GM18861 (cell line): ENCODE data around the gene MAPK11.

Source experiments
- ATAC-seq: cut with Tn5 transposase; IDR thresholded peaks from one replicate; pipeline ENCODE4 v1.9.1; 2021; ENCODE audit not compliant: unreplicated experiment

MAPK11 gene

DNA sequence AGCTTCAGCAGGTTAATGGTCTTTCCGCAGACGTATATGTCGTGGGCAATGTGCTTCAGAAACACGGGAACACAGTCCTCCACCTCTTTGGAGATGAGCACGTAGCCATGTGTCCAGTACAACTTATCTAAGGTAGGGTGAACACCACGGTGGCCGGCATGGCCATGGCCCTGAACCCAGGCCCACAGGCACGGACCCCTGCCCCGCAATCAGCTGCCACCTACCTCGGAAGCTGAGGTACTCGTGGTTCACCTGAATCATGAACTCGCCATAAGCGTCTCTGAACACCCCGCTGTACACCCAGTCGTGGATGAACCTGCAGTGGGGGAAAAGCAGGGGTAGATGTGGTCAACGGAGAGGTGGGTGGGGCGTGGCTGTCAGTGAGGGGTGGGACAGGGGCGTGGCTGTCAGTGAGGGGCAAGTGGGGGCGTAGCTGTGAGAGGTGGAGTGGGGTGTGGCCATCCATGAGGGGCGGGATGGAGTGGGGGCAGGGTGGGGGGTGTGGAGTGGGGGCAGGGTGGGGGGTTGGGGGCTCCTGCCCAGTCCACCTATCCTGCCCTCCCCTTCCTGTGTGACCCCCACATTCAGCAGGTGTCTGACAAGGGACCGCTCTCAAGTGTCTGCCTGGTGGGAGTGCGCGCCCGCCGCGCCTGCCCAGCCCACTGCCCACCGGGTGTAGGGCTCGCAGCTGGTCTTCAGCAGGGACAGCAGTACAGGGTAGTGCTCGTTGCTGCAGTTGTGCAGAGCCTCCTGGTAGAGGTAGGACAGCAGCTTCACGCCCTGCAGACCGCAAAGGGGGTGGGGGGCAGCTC lies 43.9 kb downstream of the MAPK11 start:
- no peak for ATAC-seq

DNA sequence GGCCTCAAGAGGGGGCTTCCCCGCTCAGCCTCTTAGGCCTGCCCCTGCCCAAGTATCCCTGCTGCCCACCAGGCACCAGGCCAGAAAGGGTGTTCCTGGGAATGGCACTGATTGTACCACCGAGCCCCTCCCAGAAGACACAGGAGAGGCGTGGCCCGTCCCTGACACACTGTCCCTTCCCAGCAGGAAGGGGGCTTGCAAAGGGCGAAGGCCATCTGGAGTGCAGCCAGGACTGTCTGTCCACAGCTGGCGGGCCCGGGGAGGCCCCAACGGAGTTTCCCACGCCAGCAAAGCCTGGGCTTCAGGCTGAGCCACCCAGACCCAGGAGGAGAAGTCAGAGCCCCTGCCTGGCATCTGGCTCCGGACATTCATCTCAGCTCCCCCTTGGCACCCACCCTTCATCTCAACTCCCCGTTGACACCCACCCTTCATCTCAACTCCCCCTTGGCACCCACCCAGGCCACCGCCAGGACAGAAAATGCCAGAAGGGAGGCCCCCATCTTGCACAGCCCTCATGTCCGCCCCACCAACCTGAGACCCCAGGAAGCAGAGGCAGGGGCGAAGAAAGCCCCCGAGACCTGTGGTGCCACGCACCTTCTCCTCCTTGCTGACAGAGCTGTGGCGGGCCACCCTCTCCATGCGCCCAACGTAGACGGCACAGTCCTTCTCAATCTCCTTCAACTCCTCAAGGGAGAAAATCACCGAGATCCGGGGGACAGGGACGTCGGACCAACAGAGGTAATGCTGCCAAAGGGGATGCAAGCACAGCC lies 44.8 kb downstream of the MAPK11 start:
- no peak for ATAC-seq

DNA sequence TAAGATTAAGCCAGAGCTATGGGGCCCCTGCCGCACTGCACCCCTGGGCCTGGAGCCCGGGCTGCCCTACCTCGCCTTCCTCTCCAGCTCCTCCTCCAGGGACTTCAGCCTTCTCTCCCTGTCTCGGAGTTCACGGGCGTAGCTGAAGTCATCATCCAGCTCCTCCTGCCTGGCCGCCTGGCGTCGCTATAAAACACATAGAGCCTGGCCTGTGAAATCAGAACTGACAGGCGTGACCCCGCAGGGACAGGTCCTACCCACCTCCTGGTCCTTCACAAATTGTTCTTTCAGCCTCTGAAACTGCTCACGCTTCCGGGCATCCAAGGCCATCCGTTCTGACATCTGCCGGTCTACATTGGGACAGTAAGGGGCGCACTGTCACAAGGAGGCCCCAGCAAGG lies 46.1 kb downstream of the MAPK11 start:
- ATAC-seq: no peak

DNA sequence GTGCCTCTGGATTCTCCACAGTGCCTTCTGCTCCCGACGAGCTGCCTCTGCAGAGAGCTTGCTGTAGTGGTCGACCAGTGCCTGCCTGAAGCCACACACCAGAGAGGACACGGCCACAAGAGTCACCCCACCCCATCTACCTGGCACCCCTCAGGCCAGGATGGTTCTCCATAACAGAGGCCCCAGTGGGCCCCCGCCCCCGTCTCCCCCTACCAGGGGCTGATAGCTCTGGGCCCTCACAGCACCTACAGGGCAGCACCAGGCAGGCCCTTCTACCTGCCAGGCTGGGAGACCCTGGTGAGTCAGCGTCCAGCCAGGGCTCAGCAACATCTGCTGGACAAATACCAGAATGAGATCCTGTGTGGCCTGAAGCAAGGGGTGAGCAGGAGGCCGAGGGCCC lies 47.7 kb downstream of the MAPK11 start:
- no peak for ATAC-seq

DNA sequence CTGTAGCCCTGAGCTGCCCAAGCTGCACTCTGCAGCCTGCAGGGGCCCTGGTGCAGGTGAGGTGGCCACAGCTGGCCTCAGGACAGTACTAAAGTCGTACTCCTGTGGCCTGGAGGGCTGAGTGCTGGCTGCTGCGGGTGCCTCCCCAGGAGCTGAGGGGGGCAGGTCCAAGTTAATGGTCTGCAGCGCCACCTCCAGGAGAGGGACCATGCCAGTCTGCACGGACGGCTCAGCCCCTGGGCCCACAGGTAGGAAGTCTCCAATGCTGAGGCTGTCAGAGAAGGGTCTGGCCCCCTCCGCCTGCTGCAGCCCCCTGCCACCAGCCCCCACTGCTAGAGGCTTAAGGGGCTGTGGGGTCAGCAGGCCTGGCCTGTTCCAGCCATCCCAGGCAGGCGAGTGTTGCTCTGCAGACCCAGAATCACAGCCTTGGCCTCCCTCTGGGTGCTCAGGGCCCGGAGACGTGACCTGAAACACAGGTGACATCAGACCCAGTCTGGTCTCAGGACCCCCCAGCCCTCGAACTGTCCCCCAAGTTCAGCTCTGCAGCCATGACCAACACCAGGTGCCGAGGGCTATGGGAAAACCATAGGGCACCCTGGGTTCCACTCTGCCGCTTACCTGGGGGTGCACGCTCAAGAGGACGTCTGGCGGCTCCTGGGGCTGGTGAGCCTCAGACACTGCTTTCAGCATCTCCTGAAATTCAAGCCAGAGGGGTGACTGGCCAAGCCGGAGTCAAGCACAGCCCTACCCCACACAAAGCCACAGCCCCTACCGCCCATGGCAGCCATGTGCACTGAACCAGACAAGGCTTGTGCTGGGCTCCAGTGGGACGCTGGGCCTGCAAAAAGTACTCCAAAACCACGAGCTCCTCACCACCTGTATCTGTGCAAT lies 48.5 kb downstream of the MAPK11 start:
- no peak for ATAC-seq

DNA sequence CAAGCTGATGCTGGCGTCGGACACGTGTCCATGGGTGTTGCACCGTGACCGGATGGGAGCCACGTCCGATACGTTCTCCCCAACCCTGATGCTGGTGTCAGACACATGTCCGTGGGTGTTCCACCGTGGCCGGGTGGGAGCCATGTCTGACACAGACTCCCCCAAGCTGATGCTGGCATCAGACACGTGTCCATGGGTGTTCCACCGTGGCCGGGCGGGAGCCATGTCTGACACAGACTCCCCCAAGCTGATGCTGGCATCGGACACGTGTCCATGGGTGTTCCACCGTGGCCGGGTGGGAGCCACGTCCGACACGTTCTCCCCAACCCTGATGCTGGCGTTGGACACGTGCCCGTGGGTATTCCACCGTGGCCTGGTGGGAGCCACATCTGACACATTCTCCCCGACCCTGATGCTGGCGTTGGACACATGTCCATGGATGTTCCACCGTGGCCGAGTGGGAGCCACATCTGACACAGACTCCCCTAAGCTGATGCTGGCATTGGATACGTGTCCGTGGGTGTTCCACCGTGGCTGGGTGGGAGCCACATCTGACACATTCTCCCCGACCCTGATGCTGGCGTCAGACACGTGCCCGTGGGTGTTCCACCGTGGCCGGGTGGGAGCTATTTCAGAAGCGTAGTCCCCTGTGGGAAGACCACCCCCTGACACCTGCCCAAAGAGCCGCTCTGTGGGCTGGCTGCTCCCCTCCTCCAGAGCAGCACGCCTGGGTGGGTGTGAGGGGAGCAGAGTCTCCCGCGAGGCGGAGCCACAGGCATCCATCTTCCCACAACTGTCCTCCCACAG lies 49.4 kb downstream of the MAPK11 start:
- no peak for ATAC-seq

DNA sequence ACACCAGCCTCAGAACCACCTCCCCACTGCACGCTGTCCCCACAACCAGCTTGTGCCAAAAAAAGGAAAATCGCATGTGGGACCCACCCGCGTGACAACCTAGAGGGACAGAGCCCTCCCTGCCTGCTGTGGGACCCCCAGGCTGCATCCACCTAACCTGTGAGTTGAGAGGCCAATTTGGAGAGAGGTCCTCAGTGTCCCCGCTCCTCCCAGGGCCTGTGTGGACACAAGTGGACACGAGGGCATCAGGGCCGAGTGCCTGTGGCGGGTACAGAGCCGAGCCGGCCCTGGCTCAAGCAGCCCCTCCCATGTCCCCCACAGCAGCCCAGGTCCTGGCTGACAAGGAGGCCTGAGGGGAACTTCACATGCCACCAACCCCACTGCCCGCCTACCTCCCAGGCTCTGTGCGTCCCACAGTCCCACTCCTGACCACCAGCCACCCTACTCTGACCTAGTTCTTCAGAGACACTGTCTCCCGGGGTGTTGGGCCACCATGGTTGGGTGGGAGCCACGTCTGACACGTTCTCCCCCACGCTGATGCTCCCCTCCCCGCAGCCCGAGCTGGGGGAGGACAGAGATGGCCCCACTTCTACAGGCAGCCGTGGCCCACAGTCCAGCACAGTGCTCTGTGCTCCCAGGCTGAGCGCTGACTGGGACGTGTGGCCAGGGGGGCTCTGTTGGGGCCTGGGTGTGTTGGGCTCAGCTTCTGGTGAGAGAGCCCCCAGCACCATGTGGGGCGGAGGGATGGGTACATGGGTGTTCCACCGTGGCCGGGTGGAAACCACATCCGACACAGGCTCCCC lies 50.2 kb downstream of the MAPK11 start:
- no peak for ATAC-seq

DNA sequence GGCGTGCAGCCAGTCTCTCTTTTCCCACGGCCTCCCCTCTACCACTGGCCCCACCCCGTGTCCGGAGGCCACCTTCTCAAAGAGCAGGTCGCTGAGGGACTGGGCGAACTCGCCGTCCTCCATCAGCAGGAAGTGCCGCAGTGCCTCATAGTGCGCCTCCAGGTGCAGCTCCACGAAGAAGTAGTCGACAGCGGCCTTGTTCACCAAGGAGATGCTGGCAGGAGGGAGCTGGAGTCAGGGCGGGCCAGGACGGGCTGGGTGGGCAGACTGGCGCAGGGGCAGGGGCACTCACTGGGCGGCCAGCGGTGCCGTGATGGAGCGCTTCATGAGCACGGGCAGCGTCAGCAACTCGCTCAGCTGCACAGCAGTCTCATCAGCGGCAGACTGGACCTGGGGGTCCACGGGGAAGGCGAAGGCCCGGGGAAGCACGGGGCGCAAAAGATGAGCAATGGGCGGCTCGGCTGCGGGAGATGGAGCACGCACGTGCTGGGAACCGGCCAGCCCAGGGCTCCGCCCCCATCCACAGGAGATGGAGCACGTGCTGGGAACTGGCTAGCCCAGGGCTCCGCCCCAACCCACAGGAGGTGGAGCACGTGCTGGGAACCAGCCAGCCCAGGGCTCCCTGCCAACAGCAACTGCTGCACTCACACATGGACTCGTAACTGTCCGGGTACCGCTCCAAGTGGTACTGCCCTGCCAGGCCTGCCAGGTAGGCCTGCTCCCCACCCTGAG lies 51.0 kb downstream of the MAPK11 start:
- no peak for ATAC-seq

DNA sequence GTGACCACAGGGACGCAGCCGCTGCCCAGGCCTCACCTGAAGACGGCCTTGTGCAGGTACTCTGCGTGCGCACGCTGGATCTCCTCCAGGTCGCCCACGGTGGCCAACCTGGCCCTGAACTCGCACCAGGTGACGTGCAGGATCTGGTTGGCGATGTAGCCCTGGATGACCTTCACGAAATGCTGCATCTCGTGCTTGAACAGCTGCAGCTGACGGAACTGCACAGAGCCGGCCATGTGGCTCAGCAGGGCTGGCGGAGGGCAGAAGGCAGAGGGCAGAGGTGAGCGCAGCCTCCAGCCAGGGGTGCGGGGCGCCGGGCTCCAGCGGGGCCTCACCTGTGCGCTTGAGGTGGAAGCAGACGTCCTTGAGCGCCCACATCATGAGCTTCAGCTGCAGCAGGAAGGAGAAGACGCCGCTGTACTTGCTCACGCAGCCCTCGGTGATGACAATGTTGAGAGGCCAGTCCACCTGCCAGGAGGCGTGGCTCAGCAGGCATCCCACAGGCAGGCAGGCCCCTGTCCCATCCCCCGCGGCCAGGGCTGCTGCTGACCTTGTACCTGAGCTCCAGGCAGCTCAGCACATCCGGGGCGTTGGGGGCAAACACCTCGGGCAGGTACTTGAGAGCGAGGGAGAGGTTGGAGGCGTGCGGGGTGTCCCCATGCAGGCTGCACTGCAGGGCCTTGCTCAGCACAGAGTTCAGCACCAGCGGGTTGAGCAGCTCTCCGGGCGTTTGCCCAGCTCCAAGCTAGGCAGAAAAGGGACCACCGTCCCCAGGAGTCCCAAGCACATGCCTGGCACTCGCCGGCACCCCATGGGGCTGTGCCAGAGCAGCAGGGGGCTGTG lies 51.8 kb downstream of the MAPK11 start:
- ATAC-seq: no peak

DNA sequence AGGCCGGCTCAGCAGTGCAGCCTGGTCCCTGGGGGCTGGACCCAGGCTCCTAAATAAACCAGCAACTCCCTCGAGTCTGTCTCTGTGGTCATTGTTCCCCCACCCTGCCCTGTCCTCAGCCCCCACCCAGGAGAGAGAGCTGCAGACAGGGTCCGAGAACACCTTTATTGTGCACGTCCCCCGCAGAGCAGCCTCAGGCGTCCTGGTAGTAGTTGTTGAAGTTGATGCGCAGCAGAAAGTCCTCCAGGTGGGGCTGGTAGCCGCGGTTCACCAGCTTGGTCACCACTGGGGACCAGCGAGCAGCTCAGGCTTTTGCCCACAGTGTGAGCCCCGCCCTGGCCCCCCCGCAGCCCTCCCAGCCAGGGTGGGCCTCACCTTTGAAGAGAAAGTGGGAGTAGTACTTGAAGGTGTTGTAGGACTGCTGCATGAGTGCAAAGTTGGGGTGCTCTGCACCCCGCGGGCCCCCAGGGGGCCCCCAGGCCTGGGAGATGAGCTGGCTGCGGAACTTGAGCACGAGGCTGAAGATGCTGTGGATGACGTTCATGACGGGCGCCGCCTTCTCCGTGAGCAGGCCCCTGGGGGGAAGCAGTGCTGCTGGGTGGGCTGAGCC lies 52.5 kb downstream of the MAPK11 start:
- ATAC-seq: no peak

DNA sequence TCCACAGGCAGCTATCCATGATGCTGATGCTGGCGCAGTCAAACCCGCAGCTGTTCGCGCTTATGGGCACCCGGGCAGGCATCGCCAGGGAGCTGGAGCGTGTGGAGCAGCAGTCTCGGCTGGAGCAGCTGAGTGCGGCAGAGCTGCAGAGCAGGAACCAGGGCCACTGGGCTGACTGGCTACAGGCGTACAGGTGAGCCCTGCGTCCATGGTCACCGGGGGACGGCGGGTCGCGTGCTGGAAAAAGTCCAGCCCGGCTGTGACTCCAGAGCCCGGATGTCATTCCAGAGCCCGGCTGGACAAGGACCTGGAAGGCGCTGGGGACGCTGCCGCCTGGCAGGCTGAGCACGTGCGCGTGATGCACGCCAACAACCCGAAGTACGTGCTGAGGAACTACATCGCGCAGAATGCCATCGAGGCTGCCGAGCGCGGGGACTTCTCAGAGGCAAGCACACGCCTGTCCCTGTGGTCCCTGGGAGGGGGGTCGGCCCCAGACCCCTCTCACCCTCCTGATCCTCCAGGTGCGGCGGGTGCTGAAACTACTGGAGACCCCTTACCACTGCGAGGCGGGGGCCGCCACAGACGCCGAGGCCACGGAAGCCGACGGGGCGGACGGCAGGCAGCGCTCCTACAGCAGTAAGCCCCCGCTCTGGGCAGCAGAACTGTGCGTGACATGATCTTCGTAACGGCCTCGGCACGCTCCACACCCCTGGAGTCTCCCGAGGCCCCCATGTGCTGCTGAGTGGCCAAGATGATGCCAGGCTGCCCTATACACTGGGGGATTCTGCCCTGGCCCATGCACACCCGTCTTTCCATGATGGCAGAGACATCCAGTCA lies 53.3 kb downstream of the MAPK11 start:
- no peak for ATAC-seq

DNA sequence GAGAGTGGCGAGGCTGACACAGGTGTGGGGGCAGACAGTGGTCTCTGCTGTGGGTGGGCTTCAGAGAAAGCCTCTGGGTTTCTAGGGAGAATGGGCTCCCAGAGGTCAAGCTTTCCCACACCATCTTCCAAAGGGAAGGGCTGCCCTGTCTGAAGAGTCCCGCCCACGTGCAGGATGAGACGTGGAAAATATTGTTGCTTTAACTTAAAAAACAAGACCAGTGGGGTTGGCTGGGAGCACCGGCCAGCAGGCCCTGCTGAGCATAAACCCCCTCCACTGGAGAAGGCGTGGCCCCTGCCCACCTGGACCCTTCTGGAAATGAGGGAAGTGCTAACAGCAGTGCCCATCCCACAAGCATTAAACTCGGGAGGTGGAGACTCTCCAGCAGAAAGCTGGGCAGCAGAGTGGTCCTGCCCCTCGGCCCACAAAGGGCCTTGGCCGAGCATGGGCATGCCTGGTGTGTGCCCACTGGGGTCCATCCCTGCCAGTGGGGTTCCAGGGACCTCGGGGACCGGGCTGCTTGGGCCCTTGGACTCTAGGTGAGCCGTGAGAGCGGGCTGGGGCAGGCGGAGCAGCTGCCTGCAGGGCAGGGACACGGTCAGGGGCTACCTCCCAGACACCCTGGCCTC lies 54.0 kb downstream of the MAPK11 start:
- ATAC-seq: no peak

DNA sequence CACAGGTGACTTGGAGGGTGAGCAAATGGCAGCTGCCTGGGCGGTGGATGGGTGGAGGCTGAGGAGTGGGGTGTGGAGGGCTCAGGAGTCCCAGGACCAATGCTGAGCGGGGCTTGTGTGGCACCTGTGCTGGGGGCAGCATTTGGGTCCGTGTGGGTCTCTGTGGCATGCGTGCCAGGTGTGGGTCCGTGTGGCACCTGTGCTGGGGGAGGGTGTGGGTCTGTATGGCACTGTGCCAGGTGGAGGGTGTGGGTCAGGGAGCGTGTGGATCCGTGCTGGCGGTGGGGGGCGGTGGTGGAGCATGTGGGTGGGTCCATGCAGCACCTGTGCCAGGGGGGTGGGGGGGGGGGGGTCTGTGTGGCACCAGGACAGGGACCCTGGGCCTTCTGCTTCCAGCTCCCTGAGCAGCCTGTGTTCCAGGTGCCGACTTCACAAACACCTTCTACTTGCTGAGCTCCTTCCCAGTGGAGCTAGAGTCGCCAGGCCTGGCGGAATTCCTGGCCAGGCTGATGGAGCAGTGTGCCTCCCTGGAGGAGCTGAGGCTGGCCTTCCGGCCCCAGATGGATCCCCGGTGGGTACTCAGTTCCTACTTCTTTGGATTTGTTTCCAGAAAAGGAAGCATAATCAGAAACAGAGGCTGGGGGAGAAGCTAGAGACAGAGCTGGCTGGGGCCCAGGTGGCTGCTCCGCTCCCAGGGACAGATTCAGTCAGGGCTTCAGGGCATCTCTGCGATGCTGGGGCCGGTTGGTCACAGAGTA lies 54.7 kb downstream of the MAPK11 start:
- no peak for ATAC-seq
